Endothelial cell of umbilical vein (primary cell): ENCODE data around the gene SLC5A2. TPM values are rescaled to one million over a fixed set of nuclear protein-coding genes. Genes with fewer than 3 reads are reported as not detected.

ENCODE experiments used
- BruUV-seq: library from RNA; stranded (reverse); fragments of 400-500 nt; replicated peaks from 2 replicates; lab custom pipeline; 2021; lab: Mats Ljungman, UMichigan
- CTCF ChIA-PET: fragments of 300-600, 350-600 bp; sonication (Branson Sonifier 250); formaldehyde crosslinking; loops from one replicate; lab custom pipeline; 2021; ENCODE audit warnings: antibody characterized with exemption, inconsistent platforms; lab: Charles Lee
- POLR2A ChIA-PET: fragments of 300-600, 350-600 bp; sonication (Branson Sonifier 250); formaldehyde crosslinking; loops from one replicate; lab custom pipeline; 2021; ENCODE audit warnings: antibody characterized with exemption, inconsistent platforms; lab: Charles Lee
- DNase-seq: peaks from one replicate; pipeline ENCODE4 v3.0.0-alpha.2; 2011; ENCODE audit warnings: low read depth, low spot score
- FAIRE-seq: peaks from 2 replicates; lab custom pipeline; 2011; peaks lifted over from hg19 to GRCh38; lab: Jason Lieb, UNC
- H2AFZ ChIP-seq: 2 replicates; pipeline ENCODE4 v1.6.0; 2012; ENCODE audit warnings: low read depth, low read length, control low read depth, inconsistent platforms
- H3K27ac ChIP-seq: 2 replicates; pipeline ENCODE4 v1.5.1; 2011; ENCODE audit warnings: low read depth, mild to moderate bottlenecking, control low read depth, low read length, moderate library complexity; ENCODE audit not compliant: insufficient read depth
- H3K27me3 ChIP-seq, 2 experiments: 2 replicates each; pipeline versions ENCODE4 v1.6.0 to v1.6.1; 2011; ENCODE audit warnings: low read length in 2 of 2, mixed read lengths in 1 of 2; ENCODE audit not compliant: control insufficient read depth in 2 of 2, insufficient read depth in 2 of 2
- H3K36me3 ChIP-seq, 2 experiments: 2 replicates in 1 of 2; 3 replicates in 1 of 2; pipeline ENCODE4 v1.5.1; 2011; ENCODE audit warnings: low read length in 2 of 2, mild to moderate bottlenecking in 1 of 2, moderate library complexity in 1 of 2; ENCODE audit not compliant: control insufficient read depth in 2 of 2, insufficient read depth in 2 of 2; ENCODE audit errors: extremely low read depth in 1 of 2
- H3K4me1 ChIP-seq: 3 replicates; pipeline ENCODE4 v1.5.1; 2011; ENCODE audit warnings: mild to moderate bottlenecking, low read length; ENCODE audit not compliant: control insufficient read depth, insufficient read depth; ENCODE audit errors: extremely low read depth
- H3K4me2 ChIP-seq: 2 replicates; pipeline ENCODE4 v1.6.1; 2011; ENCODE audit warnings: low read length, control low read depth, mixed read lengths; ENCODE audit not compliant: insufficient read depth
- H3K4me3 ChIP-seq, 3 experiments: fragments of 200-600 bp in 1 of 3; sonication (generic), shearing (Covaris generic) in 1 of 3; replicated peaks in 1 of 3; 2 replicates each; pipeline ENCODE4 v1.5.1; 2011 to 2016; ENCODE audit warnings: control low read depth in 3 of 3, low read length in 3 of 3, mild to moderate bottlenecking in 2 of 3, inconsistent platforms in 1 of 3, low read depth in 1 of 3, moderate library complexity in 1 of 3; ENCODE audit not compliant: insufficient read depth in 1 of 3
- H3K79me2 ChIP-seq: 2 replicates; pipeline ENCODE4 v1.6.0; 2012; ENCODE audit warnings: low read length, inconsistent platforms; ENCODE audit not compliant: control insufficient read depth, insufficient read depth
- H3K9ac ChIP-seq: replicated peaks from 2 replicates; pipeline ENCODE3; 2011; ENCODE audit warnings: low read length, control low read depth; ENCODE audit not compliant: insufficient read depth; ENCODE audit errors: extremely low read depth
- H3K9me1 ChIP-seq: replicated peaks from 3 replicates; pipeline ENCODE4 v1.6.0; 2011; ENCODE audit warnings: mild to moderate bottlenecking, low read length; ENCODE audit not compliant: control insufficient read depth, insufficient read depth; ENCODE audit errors: extremely low read depth
- H3K9me3 ChIP-seq: replicated peaks from 2 replicates; pipeline ENCODE4 v1.5.1; 2012; ENCODE audit warnings: low read length, inconsistent platforms; ENCODE audit not compliant: control insufficient read depth, insufficient read depth
- H4K20me1 ChIP-seq: replicated peaks from 2 replicates; pipeline ENCODE3; 2011; ENCODE audit warnings: mild to moderate bottlenecking, low read length; ENCODE audit not compliant: control insufficient read depth, insufficient read depth; ENCODE audit errors: extremely low read depth
- EZH2 ChIP-seq: IDR thresholded peaks from 2 replicates; pipeline ENCODE4 v1.6.1; 2012; ENCODE audit warnings: borderline replicate concordance, low read depth, mild to moderate bottlenecking, moderate library complexity, low read length, inconsistent platforms; ENCODE audit not compliant: severe bottlenecking
- FOS ChIP-seq: IDR thresholded peaks from 2 replicates; pipeline ENCODE4 v1.6.1; 2011; ENCODE audit warnings: mild to moderate bottlenecking, low read length, moderate library complexity, borderline replicate concordance; ENCODE audit not compliant: insufficient read depth
- POLR2A ChIP-seq: IDR thresholded peaks from 2 replicates; pipeline ENCODE4 v1.6.1; 2012; ENCODE audit warnings: low read depth, mild to moderate bottlenecking, control low read depth, low read length
- POLR2AphosphoS5 ChIP-seq: IDR thresholded peaks from 2 replicates; pipeline ENCODE4 v1.6.1; 2012; ENCODE audit warnings: low read depth, mild to moderate bottlenecking, control low read depth, low read length, moderate library complexity; ENCODE audit not compliant: insufficient read depth
- dilution Hi-C: fragments of 300-500 bp; cut with MboI; formaldehyde crosslinking; loops from one replicate; pipeline ENCODE4 v1.15.0; 2019; ENCODE audit warnings: low sequenced_read_pairs; ENCODE audit not compliant: extremely low pct_ligation_motif_present
- intact Hi-C: fragments of 100-400 bp; cut with micrococcal nuclease; formaldehyde crosslinking; loops from one replicate; pipeline ENCODE4 v1.10.0; 2022
- polyA plus RNA-seq, 4 experiments: library from polyadenylated mRNA; depleted of rRNA in 3 of 4; stranded (reverse) in 3 of 4; unstranded in 1 of 4; fragments of >200 nt; gene quantifications; 2 replicates each; pipeline versions ENCODE4 v1.2.1 to v1.2.3, GENCODE V29; 2011 to 2012; ENCODE audit warnings: missing spikeins in 1 of 4
- total RNA-seq: library from RNA; stranded (reverse); gene quantifications from 2 replicates; pipeline ENCODE4 v1.2.3, GENCODE V29; 2021
- TF ChIP-seq, protein P1 (sequence below), 2 donors: IDR thresholded peaks; 1 replicate in 1 of 2; 2 replicates in 1 of 2; pipeline ENCODE4 v1.5.1; 2011; ENCODE audit warnings: low read length in 2 of 2, mild to moderate bottlenecking in 2 of 2, moderate library complexity in 2 of 2, control low read depth in 1 of 2, inconsistent platforms in 1 of 2, low read depth in 1 of 2; ENCODE audit not compliant: insufficient read depth in 1 of 2; ENCODE audit errors: extremely low read depth in 1 of 2
- TF ChIP-seq, protein P2 (sequence below): IDR thresholded peaks from 2 replicates; pipeline ENCODE4 v1.6.1; 2011; ENCODE audit not compliant: insufficient read depth, insufficient read length

Gene SLC5A2
- total and polyA plus RNA-seq, 2 donors (not counting 3 experiments of a cell fraction or from before 2014, with no cell fraction given) = 0.03 TPM; not detected in 1

DNA sequence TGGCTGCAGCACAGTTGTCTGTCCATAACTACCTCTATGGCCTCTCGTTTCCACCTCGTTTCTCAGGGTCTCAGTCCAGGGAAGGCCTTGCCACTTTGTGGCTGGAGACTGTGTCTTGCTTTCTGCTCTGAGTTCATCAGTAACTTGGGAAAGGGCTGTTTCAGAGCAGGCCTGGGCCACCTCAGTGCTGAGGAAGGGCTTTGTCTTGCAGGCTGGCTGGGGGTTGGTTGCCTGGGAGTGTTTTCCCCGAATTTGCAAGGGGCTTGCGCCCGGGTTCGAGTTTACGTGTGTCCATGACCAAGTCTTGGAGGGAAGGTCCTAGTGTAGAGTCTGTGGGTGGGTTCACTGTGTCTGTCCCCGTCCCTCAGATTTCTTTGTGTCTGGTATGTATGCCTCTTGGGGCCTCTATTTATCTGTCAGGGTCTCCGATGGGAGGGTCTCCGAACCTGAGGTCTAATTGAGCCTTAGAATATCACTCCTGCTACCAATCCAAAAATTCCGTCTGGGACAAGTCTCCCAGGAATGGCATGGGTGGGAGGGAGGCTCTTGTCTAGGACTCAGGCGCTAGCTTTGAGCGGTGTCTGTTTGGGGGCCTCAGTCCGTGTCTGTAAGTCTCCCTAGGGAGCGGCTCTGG, 11.6 kb upstream of the SLC5A2 start:
- intact Hi-C loops = loop anchor here (5.0 kb wide), 2 partner anchors 241 to 396 kb away; a partner anchor contains a TSS
- Histone ChIP-seq H3K27ac (peak overlapping the region; percentile 59), H3K9me1 (no peaks in the 10 kb centered on the region), H3K9ac (peak overlapping the region; percentile 89), H4K20me1 (no peaks in the 10 kb centered on the region), H2AFZ (peak overlapping the region; percentile 75), H3K4me1 (peaks cover 14% of the 10 kb centered on the region), H3K4me3 (peak overlapping the region; percentile 34 to 82 (median 56)), H3K36me3 (peaks cover 13 to 20% of the 10 kb centered on the region in 2 experiments), H3K9me3 (no peaks in the 10 kb centered on the region), H3K27me3 (no peaks in the 10 kb centered on the region), H3K4me2 (peak overlapping the region; percentile 93), H3K79me2 (peaks cover 31% of the 10 kb centered on the region)
- dilution Hi-C loops = no loop called here
- CTCF ChIA-PET = interaction anchor here (3.5 kb wide), 1 partner anchor 12 kb away, joined by 53 read pairs; the partner anchor contains the start of gene ARMC5
- TSS peak; percentile 86 for BruUV-seq
- no peak for TF ChIP-seq FOS
- peak; percentile 60 for FAIRE-seq
- POLR2A ChIA-PET = interaction anchor here (0.8 to 1.5 kb wide), 3 partner anchors 12 to 291 kb away, joined by 3 to 6 read pairs (median 3); partner anchors contain the start of gene ARMC5
- DNase-seq = no peak

DNA sequence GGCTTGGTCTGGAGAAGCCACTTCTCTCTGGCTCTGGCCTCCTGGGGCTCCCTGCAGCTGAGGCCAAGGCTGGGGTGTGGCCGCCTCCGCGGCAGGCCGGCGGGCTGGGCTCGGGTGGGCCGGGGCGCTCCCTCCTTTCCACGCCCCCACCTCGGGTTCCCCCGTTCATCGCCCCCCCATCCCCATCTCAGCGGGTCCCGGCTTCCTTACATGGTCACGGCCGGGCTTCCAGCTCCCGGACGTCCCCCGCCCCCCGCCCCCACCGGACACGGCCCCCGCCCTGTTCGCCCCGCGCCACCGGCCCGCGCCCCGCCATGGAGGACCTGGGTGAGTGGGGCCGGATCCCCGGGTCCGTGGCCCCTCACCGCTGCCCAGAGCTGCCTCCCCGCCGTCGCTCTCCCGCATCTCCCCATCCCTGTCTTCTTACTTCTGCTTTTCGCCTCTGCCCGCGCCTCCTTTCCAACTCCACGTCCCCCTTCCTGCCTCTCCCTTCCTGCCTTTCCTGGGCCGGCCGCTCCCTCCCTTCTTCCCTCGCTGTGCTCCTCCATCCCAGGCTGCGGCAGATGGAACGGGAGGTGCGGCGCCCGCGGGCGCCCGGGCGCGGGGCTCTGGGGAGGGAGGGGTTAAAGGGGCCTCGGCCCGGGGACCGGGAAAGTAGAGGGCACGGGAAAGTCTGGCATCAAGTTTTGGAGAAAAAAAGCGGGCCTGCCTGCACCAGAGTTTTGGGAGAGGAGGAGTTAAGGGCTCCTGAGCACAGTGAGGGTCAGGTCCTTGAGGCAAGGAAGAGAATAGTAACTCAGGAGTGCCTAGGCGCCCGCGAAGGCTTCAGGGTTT, 10.8 kb upstream of the SLC5A2 start, which contains the start of gene TGFB1I1:
Gene TGFB1I1 (plus strand): TSS at position 278 of the 834 bp plus-strand sequence. CDS start 37 bp downstream, at position 315.
- peak within 1 kb of the TSS; percentile 89 for H3K9ac ChIP-seq
- TF ChIP-seq EZH2 (no peak), POLR2A (peak; percentile 91), POLR2AphosphoS5 (peak; percentile 92)
- TF ChIP-seq, protein P1, sequence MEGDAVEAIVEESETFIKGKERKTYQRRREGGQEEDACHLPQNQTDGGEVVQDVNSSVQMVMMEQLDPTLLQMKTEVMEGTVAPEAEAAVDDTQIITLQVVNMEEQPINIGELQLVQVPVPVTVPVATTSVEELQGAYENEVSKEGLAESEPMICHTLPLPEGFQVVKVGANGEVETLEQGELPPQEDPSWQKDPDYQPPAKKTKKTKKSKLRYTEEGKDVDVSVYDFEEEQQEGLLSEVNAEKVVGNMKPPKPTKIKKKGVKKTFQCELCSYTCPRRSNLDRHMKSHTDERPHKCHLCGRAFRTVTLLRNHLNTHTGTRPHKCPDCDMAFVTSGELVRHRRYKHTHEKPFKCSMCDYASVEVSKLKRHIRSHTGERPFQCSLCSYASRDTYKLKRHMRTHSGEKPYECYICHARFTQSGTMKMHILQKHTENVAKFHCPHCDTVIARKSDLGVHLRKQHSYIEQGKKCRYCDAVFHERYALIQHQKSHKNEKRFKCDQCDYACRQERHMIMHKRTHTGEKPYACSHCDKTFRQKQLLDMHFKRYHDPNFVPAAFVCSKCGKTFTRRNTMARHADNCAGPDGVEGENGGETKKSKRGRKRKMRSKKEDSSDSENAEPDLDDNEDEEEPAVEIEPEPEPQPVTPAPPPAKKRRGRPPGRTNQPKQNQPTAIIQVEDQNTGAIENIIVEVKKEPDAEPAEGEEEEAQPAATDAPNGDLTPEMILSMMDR (IDR thresholded peaks at IDR 0.05; ENCODE audit: extremely low read depth in 1 of 2, insufficient read depth in 1 of 2, low read depth in 1 of 2, low read length in 2 of 2) = no peak
- TF ChIP-seq, protein P2, sequence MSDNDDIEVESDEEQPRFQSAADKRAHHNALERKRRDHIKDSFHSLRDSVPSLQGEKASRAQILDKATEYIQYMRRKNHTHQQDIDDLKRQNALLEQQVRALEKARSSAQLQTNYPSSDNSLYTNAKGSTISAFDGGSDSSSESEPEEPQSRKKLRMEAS = no peak
- peaks cover 31% of the 10 kb centered on the region for H3K79me2 ChIP-seq
- H3K9me1 ChIP-seq = no peaks in the 10 kb centered on the region
- dilution Hi-C loops (no loop called here), intact Hi-C loops (loop anchor here (1.0 to 5.0 kb wide), 3 partner anchors 13 to 395 kb away; partner anchors contain the start of gene ARMC5)
- peak within 1 kb of the TSS; percentile 34 to 82 (median 71) for H3K4me3 ChIP-seq
- peak within 1 kb of the TSS; percentile 75 for H2AFZ ChIP-seq
- peak within 1 kb of the TSS; percentile 93 for H3K4me2 ChIP-seq
- ChIA-PET CTCF (interaction anchor here (3.5 kb wide), 1 partner anchor 13 kb away, joined by 53 read pairs; the partner anchor contains the start of gene ARMC5), POLR2A (interaction anchor here (0.6 to 1.5 kb wide), 4 partner anchors 13 to 292 kb away, joined by 3 to 6 read pairs (median 4); partner anchors contain the start of genes ARMC5 and RUSF1)
- H3K27me3 ChIP-seq = no peaks in the 10 kb centered on the region
- peaks cover 14% of the 10 kb centered on the region for H3K4me1 ChIP-seq
- DNase-seq = peak; percentile 61
- no peaks in the 10 kb centered on the region for H3K9me3 ChIP-seq
- H3K27ac ChIP-seq = peak within 1 kb of the TSS; percentile 59
- peak; percentile 89 for FAIRE-seq
- BruUV-seq = TSS peak; percentile 25
- peaks cover 12 to 20% of the 10 kb centered on the region in 2 experiments for H3K36me3 ChIP-seq
- H4K20me1 ChIP-seq = no peaks in the 10 kb centered on the region
